Activated T-helper 1 cell treated with anti-CD3 and anti-CD28 coated beads, Interleukin-2, amount 50 U/mL, for 16 hours (primary cell): ENCODE measurements around the gene ARHGAP23.
"Not testable (repeated sequence)": the region's sequence is repeated elsewhere in the genome, so short reads cannot be mapped to it uniquely, and the experiment has no call there.

Experiments used
- DNase-seq, 2 donors: peaks; one replicate each; pipeline ENCODE4 v3.0.0-alpha.2; 2020; ENCODE audit warnings: low read depth in 1 of 2, low spot score in 1 of 2

ARHGAP23 gene

DNA sequence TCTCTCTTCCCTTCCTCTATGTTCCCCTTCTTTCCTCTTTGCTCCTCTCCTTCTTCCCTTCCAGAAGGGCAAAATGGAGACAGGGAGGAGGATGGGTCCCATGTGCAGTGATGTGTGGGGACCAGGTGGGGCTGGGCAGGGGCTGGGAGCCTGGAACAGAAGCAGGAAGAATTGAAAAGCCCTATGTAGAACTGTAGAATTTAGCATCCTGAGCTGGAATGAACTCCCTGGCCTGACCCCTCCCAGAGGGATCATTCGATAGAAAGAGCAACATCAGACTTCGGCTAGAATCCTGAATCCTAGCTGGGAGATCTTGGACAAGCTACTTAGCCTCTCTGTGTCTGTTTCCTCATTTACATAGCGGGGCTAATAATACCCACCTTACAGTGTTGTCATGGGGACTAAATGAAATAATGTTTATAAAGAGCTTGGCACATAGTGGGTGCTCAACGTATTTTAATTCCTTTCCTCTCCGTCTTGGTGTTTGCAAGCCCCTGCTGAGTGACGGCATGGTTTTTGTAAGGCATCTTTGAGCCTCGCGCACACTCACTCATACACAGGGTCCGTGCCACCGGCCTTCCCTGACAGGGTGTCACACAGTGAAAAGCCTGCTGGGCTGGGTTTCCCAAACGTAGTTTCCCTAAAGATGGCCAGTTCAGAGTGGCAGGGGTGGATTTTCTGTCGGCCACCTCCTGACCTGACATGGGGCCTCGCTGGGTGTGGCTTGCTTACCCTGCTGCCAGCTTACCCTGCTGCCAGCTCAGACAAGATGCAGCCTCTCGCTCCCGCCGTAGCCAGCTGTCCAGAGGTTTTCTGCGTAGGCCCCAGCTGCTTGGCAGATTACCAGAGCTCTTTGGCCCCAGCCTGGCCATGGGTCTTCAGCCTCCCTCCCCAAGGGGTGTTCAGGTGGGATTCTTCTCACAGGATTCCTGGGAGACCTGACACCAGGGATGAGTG, 6.1 kb upstream of the ARHGAP23 start:
- DNase-seq: no peak

DNA sequence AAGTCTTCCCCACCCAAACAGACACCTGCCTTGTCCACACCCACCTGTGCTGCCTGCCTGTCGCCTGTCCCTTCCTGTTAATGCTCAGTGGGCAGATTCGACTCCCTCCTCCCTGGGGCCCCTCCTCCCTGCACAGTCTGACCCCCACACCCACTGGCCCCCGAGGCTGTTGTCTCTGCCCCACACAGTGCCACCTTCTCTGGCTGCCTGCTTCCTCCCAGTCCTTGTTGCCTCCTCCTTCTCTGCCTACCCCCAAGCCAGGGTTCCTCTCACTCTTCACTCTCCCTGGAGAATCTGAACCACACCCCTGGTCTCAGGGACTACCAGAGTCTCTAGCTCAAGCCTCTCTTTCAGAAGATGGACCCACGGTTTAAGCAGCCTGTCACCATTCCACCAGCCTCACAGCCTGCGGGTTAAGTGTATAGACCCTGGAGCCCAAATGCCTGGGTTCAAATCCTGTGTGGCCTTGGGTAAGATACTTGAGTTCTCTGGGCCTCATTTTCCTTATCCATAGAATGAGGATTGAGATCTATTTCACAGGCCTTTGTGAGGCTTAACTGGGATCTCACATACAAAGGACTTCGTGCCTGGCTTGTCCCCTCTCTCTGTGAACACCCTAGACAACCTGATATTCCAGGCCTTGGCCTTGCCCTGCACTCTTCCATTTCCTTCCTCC, 3.8 kb upstream of the ARHGAP23 start:
- no peak for DNase-seq

DNA sequence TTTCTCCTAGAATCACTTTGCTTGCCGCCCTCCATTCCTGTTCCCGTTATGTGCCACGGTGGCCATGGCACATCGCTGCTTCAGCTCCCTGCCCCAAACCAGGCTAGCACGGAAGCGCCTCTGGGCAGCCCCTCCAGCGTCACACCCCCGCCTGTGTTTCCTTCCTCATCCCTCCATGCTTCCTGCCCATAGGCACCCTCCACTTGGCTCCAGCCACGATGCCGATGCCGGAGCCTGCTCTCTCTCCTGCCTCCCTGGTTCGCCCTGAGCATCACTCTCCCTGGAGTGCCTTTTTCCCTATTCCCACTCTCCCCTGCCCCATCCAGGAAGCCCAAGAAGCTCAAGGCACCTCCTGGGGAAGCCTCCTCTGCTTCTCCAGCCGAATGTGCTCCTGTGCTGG, 3.2 kb upstream of the ARHGAP23 start:
- no peak for DNase-seq

DNA sequence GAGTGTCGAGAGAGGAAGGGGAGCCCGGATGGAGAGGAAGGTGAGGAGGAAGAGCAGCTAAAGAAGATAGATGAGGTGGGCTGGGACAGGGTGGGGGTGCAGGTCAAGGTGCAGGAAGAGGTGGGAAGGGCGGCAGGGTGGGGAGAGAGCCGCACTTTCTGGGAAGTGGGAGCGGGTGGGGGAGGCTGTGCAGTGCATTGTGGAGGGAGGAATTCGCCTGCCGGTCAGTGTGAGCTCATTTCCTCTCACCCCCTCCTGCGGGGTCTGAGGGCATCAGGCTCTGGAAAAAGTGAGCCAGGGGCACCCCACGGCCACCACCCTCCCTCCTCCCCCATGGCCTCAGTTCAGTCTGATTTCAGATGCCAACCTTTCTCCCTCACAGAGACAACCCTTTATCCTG, 2.5 kb upstream of the ARHGAP23 start:
- no peak for DNase-seq

DNA sequence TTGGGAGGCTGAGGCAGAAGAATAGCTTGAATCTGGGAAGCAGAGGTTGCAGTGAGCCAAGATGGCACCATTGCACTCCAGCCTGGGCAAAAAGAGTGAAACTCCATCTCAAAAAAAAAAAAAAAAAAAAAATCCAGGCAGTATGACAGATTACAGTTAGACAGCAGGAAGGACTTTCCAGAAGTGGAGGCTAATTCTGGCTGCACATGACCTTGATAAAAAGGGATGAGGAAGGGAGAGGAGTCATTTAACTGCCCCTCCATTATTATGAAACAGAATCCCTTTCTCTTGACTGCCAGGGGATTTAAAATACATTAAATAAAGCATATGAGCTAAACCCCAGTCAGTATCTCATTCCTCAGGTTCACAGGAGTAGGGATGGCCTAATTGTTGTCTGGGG, 1.8 kb upstream of the ARHGAP23 start:
- DNase-seq: no peak

DNA sequence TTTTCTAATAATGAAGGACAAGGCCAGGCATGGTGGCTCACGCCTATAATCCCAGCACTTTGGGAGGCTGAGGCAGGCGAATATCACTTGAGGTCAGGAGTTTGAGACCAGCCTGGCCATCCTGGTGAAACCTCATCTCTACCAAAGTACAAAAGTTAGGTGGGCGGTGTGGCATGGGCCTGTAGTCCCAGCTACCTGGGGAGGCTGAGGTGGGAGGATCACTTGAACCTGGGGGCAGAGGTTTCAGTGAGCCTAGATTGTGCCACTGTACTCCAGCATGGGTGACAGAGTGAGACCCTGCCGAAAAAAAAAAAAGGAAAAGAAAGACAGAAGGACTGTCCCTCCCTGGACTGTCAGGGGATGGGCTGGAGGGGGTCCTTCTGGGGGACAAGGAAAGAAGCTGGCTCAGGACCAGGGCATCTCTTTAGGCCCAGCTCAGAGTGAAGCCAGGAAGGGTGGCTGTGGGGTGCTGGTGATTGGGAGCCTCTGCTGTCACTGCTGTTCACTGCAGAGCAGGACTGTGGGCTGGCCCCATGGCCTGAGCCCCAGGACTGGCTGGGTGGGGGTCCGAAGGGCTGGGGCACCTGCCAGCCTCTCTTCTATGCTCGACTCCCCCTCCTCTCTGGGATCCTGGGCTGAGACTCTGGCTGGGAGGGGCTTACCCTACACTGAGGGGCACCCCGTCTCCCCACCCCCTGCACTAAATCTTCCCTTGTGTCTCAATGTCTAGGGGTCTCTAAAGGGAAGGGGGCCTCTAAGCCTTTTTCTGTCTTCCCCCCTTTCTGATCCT, 909 bp upstream of the ARHGAP23 start:
- DNase-seq: no peak

DNA sequence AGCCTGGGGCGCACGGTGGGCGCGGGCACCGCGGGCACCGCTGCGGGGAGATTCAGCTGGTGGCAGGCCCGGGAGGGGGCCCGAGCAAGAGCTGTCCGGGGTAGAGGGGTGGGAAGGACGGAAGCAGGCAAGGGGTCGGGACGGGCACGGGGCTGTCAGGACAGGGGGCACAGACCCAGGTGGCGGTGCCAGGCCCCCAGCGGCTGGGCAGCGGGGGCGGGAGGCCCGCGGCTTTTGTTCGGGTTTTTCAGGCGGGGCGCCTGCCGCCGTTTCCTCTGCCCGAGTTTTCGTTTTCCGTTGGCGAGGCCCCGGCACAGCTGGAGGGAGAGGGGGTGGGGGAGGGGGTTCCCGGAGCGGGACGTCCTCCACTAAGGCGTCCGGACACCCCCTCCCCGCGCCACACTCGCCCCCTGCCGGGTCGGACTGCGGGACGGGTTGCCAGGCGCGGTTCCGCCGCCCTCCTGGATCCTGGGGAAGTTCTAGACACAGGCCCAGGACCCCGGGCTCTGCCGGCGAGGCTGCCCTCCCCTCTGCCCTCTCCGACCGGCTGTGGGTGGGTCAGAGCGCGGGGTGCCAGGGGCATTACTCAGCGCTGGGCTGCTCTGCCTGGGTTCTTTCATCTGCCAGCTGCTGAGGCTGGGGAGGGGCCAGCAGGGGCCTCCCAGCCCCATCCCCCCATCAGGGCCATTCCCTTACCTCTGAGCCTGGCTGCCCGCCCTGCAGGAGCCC, 543 bp downstream of the ARHGAP23 start:
- DNase-seq: no peak

DNA sequence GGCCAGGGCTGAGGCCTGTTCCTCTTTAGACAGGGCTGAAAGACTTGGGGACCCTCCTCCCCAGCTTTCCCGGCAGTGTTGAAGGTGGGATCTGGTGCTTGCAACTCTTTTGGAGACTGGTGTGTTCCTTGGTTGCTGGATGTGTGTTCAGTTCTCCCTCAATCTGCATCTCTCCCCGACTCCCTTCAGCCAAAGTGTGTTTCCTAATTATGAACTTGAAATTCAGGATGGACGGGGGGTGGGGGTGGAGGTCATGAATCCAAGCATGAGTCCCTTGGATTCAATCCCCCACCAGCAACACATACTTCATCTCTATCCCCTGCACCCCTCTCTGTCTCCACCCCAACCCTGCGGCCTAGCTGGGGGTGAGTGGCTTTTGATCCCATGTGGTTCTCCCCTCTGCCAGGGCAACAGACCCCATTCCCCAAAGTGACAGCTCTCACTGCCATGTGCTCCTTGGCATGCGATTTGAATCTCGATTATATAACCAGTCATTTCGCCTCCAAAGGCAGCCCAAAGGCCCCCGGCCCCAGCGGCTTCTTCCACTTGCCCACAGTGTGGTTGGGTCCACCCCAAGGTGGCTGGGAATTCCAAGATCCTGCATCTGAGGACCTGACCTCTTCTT, 1.3 kb downstream of the ARHGAP23 start:
- DNase-seq: no peak

DNA sequence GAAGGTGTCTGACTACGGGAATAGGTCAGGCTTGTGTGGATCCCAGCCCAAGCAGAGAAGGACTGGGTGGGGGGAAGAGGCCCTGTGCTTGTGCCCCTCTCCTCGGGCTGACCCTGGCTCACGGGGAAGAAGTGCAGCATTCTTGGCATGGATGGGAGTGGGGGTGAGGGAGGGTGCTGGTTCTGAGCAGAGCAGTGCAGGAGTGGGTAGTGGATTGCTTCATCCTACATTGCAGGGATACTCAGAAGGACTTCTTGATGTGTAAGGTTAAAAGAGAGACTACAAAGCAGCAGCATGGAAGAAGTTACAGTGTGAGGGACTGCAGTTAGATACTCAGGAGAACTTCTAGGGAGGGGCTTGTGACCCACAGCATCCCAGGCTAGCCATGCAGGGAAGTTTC, 2.1 kb downstream of the ARHGAP23 start:
- DNase-seq: no peak

DNA sequence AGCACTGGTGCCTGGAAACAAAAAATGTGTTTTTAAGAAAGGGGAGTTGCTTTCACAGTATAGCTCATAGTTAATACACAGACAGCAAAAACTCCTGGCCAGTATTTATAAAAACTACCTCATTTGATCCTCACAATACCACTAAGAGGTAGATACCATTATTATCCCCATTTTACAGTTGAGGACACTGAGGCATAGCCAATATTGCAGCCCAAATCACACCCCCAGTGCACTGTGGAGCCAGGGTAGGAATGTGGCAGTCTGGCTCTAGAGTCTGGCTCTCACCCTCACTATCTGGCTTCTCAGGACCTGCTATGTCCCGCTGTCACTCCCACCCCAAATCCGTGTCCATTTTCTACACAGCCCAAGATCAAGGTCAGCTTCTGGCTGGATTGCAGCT, 2.6 kb downstream of the ARHGAP23 start:
- DNase-seq: no peak

DNA sequence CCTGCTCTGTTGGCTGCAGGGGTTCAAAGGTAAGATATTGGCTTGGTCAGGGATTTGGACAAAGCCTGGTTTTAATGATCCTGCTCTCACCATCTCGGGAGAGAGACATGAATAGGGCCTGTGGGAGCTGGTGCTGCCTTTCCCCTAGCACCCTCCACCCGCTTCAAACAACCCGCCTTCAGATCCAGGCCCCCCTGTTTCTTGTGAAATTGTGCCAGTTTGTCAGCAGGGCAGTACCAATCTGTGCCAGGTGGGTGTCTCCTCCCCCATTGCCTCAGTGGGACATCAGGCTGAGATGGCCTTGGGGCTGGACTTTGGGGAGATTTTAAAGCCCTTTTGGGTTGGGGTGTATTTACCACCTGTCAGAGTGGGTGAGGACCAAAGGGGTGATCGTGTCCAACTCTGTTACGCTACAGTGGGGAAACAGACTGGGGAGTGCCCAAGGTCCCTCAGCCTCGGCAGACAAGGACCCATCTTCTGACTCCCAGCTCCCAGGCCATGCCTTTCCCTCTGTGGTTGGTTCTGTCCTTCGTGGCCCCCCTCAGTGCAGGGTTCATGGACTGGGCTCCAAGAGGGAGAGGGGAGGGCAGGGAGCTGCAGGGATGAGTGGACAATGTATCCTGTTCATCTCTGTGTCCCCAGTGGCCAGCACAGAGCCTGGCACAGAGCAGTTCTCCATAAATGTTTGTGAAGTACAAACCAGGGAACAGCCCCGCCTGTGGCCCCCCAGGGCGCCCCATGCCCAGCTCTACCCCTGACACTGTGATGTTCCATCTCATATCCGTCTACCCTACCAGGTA, 3.3 kb downstream of the ARHGAP23 start:
- no peak for DNase-seq

DNA sequence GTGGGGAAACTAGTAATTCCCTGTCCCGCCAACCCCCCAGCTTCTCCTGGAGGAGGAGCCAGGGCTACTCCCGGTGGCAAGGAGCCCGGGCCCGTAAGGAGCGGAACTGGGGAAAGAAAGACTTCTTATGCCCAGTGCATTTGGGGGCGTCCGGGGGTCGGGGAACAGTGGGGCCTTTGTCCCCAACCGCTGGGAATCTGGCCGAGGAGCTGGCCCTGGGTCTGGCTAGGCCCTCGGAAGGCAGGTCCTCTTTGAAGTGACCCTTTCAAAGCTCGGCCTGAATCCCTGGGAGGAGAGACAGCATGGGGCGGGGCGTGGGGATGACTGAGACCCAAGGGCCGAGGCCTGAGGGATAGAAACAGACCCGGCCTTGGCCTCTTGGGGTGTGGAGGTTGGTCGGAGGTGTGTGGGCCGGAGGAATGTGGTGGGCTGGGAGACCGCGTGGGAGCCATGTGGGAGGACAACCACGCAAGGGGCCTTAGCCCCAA, 6.0 kb downstream of the ARHGAP23 start:
- no peak for DNase-seq

DNA sequence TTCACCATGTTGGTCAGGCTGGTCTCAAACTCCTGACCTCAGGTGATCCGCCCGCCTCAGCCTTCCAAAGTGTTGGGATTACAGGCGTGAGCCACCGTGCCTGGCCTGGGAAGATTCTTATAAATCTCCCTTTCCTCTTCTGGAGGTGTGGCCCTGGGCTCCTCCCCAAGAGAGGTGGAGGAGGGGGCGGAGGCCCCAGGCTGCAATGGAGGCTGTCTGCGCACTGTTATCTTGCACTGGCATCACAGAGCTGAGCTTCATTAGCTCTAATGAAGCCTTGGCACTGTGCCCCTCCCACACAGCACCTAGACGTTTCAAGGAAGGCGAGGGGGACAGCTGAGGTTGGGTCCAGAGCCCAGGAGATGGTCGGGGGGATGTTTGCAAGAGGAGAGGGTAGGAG, 7.5 kb downstream of the ARHGAP23 start:
- no peak for DNase-seq

DNA sequence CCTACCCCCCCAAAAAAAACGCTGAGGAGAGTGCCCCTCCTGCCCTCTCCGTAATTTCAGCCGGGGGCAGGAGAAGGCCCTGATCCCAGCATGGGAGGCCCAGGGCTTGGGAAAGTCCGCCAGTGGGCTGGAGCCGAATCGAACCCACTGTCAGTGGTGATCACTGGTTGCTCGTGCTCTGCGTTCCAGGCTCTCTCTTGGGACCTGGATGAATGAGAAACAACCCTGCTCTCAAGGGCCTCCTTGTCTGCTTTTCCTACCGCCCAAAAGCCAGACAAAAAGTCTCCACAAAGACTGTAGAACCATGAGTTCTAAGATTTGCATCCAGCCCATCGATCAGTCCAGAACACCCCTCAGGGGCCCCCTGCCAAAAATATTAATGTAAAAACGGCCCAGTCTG, 8.1 kb downstream of the ARHGAP23 start:
- no peak for DNase-seq

DNA sequence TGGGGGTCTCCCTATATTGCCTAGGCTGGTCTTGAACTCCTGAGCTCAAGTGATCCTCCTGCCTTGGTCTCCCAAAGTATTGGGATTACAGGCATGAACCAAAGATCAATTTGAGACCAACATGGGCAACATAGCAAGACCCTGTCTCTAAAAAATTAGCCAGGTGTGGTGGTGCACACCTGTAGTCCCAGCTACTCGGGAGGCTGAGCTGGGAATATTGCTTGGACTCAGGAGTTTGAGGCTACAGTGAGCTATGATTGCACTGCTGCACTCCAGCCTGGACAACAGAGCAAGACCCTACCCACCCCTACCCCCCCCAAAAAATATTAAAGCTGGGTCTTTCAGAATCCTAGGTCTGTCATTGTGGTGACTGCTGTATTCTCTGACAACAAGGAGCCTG, 9.0 kb downstream of the ARHGAP23 start:
- not testable (repeated sequence) for DNase-seq

DNA sequence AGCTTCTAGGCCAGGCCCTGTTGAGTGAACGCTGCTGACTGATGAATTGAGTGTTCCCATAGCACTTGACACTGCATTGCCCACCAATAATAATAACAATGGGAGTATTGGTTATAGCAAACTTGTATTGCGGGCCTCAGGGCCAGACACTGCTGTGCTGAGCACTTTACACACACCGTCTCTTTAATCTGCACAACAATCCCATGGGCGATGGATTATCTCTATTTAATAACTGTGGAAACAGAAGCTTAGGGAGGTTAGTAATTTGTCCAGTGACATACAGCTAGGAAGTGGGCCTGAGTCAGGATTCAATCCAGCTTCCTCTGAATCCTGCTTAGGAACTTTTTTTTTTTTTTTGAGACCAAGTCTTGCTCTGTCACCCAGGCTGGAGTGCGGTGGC, 11.2 kb downstream of the ARHGAP23 start:
- DNase-seq: no peak

DNA sequence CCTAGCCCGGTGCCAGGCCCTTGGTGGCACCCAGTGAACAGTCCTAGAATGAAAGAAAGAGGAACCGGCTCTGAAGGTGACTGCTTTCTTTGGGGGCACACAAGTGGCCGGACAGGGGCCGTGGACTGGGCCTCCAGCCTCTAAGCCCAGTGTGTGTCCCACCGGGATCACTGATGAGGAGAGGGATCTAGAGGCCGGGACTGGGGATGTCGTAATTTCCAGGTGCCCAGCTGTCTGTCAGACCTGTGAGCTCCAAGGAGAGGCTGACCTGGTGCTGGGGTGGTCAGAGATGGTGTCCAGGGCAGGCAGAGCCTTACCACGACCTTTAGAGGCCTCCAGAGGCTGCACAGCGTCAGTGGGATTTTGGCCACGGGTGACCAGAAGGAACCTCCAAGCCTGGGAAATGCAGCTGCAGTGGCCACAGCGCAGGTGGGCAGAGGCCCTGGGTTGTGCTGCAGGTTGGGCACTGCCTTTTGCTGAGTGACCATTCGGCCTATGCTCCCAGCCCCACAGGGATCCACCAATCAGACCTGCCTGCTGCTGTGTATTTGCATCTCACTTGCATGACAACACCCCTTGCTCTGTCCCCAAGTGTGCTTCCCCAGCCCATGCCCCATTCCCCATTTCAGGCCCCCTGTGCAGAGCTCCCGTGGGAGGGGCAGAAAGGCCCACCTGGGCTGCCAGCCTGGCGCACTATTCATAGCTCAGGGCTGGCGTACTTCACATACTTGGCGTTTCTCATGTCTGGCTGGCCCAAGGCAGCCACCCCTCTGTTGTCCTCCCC, 12.5 kb downstream of the ARHGAP23 start:
- DNase-seq: no peak

DNA sequence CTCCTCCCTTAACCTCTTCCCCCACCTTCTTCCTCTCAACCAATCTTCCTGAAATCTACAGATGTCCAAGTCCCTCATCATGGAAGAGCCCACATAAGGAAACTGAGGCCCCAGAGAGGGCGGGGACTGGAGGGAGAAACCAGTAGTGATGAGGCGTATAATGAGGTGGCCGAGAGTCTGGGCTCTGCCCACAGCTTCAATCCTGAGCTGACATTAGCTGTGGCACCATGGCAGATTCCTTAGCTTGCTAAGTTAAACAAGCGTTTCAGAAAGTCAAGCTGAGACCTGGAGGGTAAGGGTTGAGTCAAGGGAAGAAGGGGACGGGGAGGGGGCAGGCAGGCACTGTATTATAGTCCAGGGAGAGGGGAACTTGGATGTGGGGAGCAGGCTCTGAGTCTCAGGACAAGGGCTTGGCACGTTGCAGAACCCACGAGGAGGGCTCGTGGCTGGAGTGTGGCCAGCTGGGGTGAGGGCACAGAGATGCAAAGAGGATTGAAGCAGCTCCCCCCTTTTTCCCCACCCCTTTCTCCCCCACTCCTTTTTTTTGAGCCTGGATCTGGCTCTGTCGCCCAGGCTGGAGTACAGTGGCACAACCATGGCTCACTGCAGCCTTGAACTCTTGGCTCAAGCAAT, 13.3 kb downstream of the ARHGAP23 start:
- no peak for DNase-seq
